SK-N-SH treated with all-trans-retinoic acid at 6 μM for 48 hours (cell line): ENCODE results near the gene MRPL52.

Experiments
- ATAC-seq: fragments of 200-7000 bp; cut with Tn5 transposase; 3 replicates; pipeline ENCODE4 v1.9.1; 2020; ENCODE audit warnings: mild to moderate bottlenecking, moderate library complexity
- ARNTL ChIP-seq: fragments of 450-650 bp; formaldehyde crosslinking; IDR thresholded peaks from 2 replicates; pipeline ENCODE4 v1.5.0; 2020; ENCODE audit warnings: low read depth, mild to moderate bottlenecking, moderate library complexity, borderline replicate concordance
- BACH2 ChIP-seq: fragments of 250-450 bp; sonication (Bioruptor Pico); IDR thresholded peaks from 2 replicates; pipeline ENCODE4 v1.9.0; 2021; ENCODE audit warnings: mild to moderate bottlenecking, borderline replicate concordance
- CREB5 ChIP-seq: fragments of 250-450 bp; sonication (Bioruptor Pico); IDR thresholded peaks from 2 replicates; pipeline ENCODE4 v1.5.1; 2020; ENCODE audit warnings: low read depth, mild to moderate bottlenecking, moderate library complexity
- CSDC2 ChIP-seq: fragments of 250-450 bp; sonication (Bioruptor Pico); IDR thresholded peaks from 2 replicates; pipeline ENCODE4 v1.5.0; 2020; ENCODE audit warnings: mild to moderate bottlenecking, moderate library complexity
- CSRNP3 ChIP-seq: fragments of 250-450 bp; sonication (Bioruptor Pico); IDR thresholded peaks from 2 replicates; pipeline ENCODE4 v1.5.1; 2021; ENCODE audit warnings: mild to moderate bottlenecking, moderate library complexity
- GLIS3 ChIP-seq: fragments of 250-450 bp; sonication (Bioruptor Pico); IDR thresholded peaks from 2 replicates; pipeline ENCODE4 v1.5.0; 2020; ENCODE audit warnings: mild to moderate bottlenecking, moderate library complexity
- OSR1 ChIP-seq: fragments of 250-450 bp; sonication (Bioruptor Pico); IDR thresholded peaks from 2 replicates; pipeline ENCODE4 v1.8.0; 2022; ENCODE audit warnings: moderate library complexity, mild to moderate bottlenecking, inconsistent platforms
- PATZ1 ChIP-seq: fragments of 250-450 bp; sonication (Bioruptor Pico); IDR thresholded peaks from 2 replicates; pipeline ENCODE4 v1.8.0; 2020; ENCODE audit warnings: mild to moderate bottlenecking, moderate library complexity, borderline replicate concordance
- PPARA ChIP-seq: fragments of 250-450 bp; sonication (Bioruptor Pico); IDR thresholded peaks from 2 replicates; pipeline ENCODE4 v1.5.0; 2020; ENCODE audit warnings: mild to moderate bottlenecking, borderline replicate concordance
- SNAI2 ChIP-seq: fragments of 250-450 bp; sonication (Bioruptor Pico); IDR thresholded peaks from 2 replicates; pipeline ENCODE4 v1.5.0; 2020; ENCODE audit warnings: mild to moderate bottlenecking, moderate library complexity
- TOX ChIP-seq: fragments of 250-450 bp; sonication (Bioruptor Pico); IDR thresholded peaks from 2 replicates; pipeline ENCODE4 v1.8.0; 2021; ENCODE audit warnings: mild to moderate bottlenecking, moderate library complexity, borderline replicate concordance
- TSHZ2 ChIP-seq: fragments of 250-450 bp; sonication (Bioruptor Pico); IDR thresholded peaks from 2 replicates; pipeline ENCODE4 v1.5.0; 2020; ENCODE audit warnings: mild to moderate bottlenecking, moderate library complexity
- ZC3H10 ChIP-seq: fragments of 250-450 bp; sonication (Bioruptor Pico); IDR thresholded peaks from 2 replicates; pipeline ENCODE4 v1.5.1; 2021; ENCODE audit warnings: mild to moderate bottlenecking, moderate library complexity
- ZFP30 ChIP-seq: fragments of 450-650 bp; formaldehyde crosslinking; IDR thresholded peaks from 2 replicates; pipeline ENCODE4 v1.5.0; 2022; ENCODE audit warnings: mild to moderate bottlenecking, moderate library complexity
- ZNF565 ChIP-seq: fragments of 450-650 bp; formaldehyde crosslinking; conservative IDR thresholded peaks from 2 replicates; pipeline ENCODE4 v1.5.0; 2020; ENCODE audit warnings: low read depth, mild to moderate bottlenecking, moderate library complexity

Gene MRPL52

GRCh38 chr14:22841311-22841710 lies 11.6 kb downstream of the MRPL52 start:
- TF ChIP-seq TSHZ2 (no peak), TOX (CRISPR knock-in tag) (no peak), ARNTL (CRISPR knock-in tag) (no peak), PPARA (CRISPR knock-in tag) (no peak), CSRNP3 (CRISPR knock-in tag) (no peak), BACH2 (CRISPR knock-in tag) (no peak), GLIS3 (CRISPR knock-in tag) (no peak)
- no peak for ATAC-seq

- no peak for TF ChIP-seq ZFP30
- TF ChIP-seq TSHZ2 = no peak
- no peak for TF ChIP-seq CSRNP3 (CRISPR knock-in tag)
- no peak for TF ChIP-seq CREB5 (CRISPR knock-in tag)
- TF ChIP-seq CSDC2 (CRISPR knock-in tag) = no peak
- TF ChIP-seq ZNF565 = no peak
- no peak for TF ChIP-seq PPARA (CRISPR knock-in tag)
- no peak for TF ChIP-seq OSR1 (CRISPR knock-in tag)
- no peak for TF ChIP-seq SNAI2
- TF ChIP-seq PATZ1 = no peak
- TF ChIP-seq, all 23 proteins: peak for 0
- no peak for ATAC-seq
These were observed 12.1 kb downstream of the MRPL52 start for GRCh38 chr14:22841769-22842168.

- TF ChIP-seq PPARA (CRISPR knock-in tag) (no peak), CREB5 (CRISPR knock-in tag) (no peak), GLIS3 (CRISPR knock-in tag) (no peak), ZC3H10 (CRISPR knock-in tag) (no peak), TSHZ2 (no peak), ARNTL (CRISPR knock-in tag) (no peak), ZFP30 (no peak), SNAI2 (no peak)
- ATAC-seq = no peak
These were observed 12.8 kb downstream of the MRPL52 start for GRCh38 chr14:22842211-22843122.
